ENCODE measurements around the gene SMKR1.

- TF ChIP-seq CTCF (conservative IDR thresholded peaks at IDR 0.05; ENCODE audit: low read length) (no peak), EZH2phosphoT487 (IDR thresholded peaks at IDR 0.05; ENCODE audit: borderline replicate concordance) (no peak)
Measured at GRCh38 chr7:129479831-129480230, 22.5 kb upstream of the SMKR1 start.

Data from Loucy (cell line).